Islet precursor cell (in vitro differentiated cells): ENCODE measurements around the gene GATA2.

Experiments
- DNase-seq: peaks from one replicate; pipeline ENCODE4 v3.0.0-alpha.2; 2018

The GATA2 gene

GRCh38 chr3:128487813-128488635, 5.0 kb downstream of the GATA2 start:
- DNase-seq = peak; percentile 97

- DNase-seq = no peak
Observed at GRCh38 chr3:128487538-128487812, 5.5 kb downstream of the GATA2 start.

- DNase-seq = peak; percentile 78
Observed at GRCh38 chr3:128486681-128487537, 6.1 kb downstream of the GATA2 start.

- no peak for DNase-seq
Observed at GRCh38 chr3:128486205-128486628, 6.8 kb downstream of the GATA2 start.

GRCh38 chr3:128485282-128486204, 7.5 kb downstream of the GATA2 start:
- no peak for DNase-seq

- peak; percentile 80 for DNase-seq
Observed at GRCh38 chr3:128484404-128485281, 8.4 kb downstream of the GATA2 start.

- no peak for DNase-seq
Observed at GRCh38 chr3:128483657-128484403, 9.2 kb downstream of the GATA2 start.

- DNase-seq = peak; percentile 92
Observed at GRCh38 chr3:128482666-128483656, 10.0 kb downstream of the GATA2 start.

GRCh38 chr3:128482175-128482574, 10.8 kb downstream of the GATA2 start:
- DNase-seq = no peak

- DNase-seq = no peak
Observed at GRCh38 chr3:128481438-128481942, 11.5 kb downstream of the GATA2 start.

- no peak for DNase-seq
Observed at GRCh38 chr3:128480717-128481437, 12.1 kb downstream of the GATA2 start.

- no peak for DNase-seq
Observed at GRCh38 chr3:128480278-128480677, 12.7 kb downstream of the GATA2 start.

GRCh38 chr3:128479558-128480086, 13.4 kb downstream of the GATA2 start:
- DNase-seq = no peak

- DNase-seq = no peak
Observed at GRCh38 chr3:128478576-128479506, 14.2 kb downstream of the GATA2 start.

- no peak for DNase-seq
Observed at GRCh38 chr3:128476659-128477058, 16.3 kb downstream of the GATA2 start.

- no peak for DNase-seq
Observed at GRCh38 chr3:128475355-128475754, 17.6 kb downstream of the GATA2 start.

GRCh38 chr3:128473737-128474136, 19.3 kb downstream of the GATA2 start:
- no peak for DNase-seq

GRCh38 chr3:128473180-128473519, 19.9 kb downstream of the GATA2 start:
- DNase-seq = no peak
